HepG2 (cell line): Measurements from ENCODE around the gene TCF25. TPM values are rescaled to one million over a fixed set of nuclear protein-coding genes. Genes with fewer than 3 reads are reported as not detected.
"Not testable (repeated sequence)": the region's sequence is repeated elsewhere in the genome, so short reads cannot be mapped to it uniquely, and the experiment has no call there.

Source experiments
- ARID5B ChIP-seq: IDR thresholded peaks from 2 replicates; pipeline ENCODE4 v1.4.0; 2020; ENCODE audit warnings: mild to moderate bottlenecking, missing genetic modification reagents
- CEBPG ChIP-seq: IDR thresholded peaks from 2 replicates; pipeline ENCODE4 v1.6.1; 2016
- DMAP1 ChIP-seq: IDR thresholded peaks from 2 replicates; pipeline ENCODE4 v1.6.1; 2016
- ELF3 ChIP-seq: IDR thresholded peaks from 2 replicates; pipeline ENCODE4 v1.6.1; 2016; ENCODE audit warnings: missing genetic modification reagents, missing compliant biosample characterization
- FOXA1 ChIP-seq, 2 experiments: fragments of 450-650 bp in 1 of 2; sonication (generic) in 1 of 2; formaldehyde crosslinking in 1 of 2; IDR thresholded peaks; 2 replicates each; pipeline versions ENCODE4 v1.4.0 to v1.6.1; 2016 to 2020; ENCODE audit warnings: missing genetic modification reagents in 1 of 2
- GATAD2A ChIP-seq: IDR thresholded peaks from 2 replicates; pipeline ENCODE4 v1.6.1; 2016
- HMG20A ChIP-seq: IDR thresholded peaks from 2 replicates; pipeline ENCODE4 v1.6.1; 2016; ENCODE audit warnings: borderline replicate concordance
- HOXA3 ChIP-seq: sonication (generic); formaldehyde crosslinking; IDR thresholded peaks from 2 replicates; pipeline ENCODE4 v1.5.0; 2020; ENCODE audit warnings: missing genetic modification reagents
- POLR2A ChIP-seq, 2 experiments: IDR thresholded peaks; 2 replicates each; pipeline ENCODE4 v1.6.1; 2011; ENCODE audit warnings: low read depth in 2 of 2, low read length in 2 of 2, mild to moderate bottlenecking in 1 of 2, moderate library complexity in 1 of 2; ENCODE audit not compliant: insufficient read depth in 1 of 2
- RARA ChIP-seq: IDR thresholded peaks from 2 replicates; pipeline ENCODE4 v1.6.1; 2016; ENCODE audit warnings: missing genetic modification reagents, missing compliant biosample characterization
- RXRA ChIP-seq: sonication (generic); formaldehyde crosslinking; IDR thresholded peaks from 2 replicates; pipeline ENCODE4 v1.5.1; 2020; ENCODE audit warnings: missing genetic modification reagents
- SOX6 ChIP-seq, 2 experiments: fragments of 450-650 bp in 1 of 2; sonication (generic) in 1 of 2; formaldehyde crosslinking in 1 of 2; IDR thresholded peaks; 2 replicates each; pipeline versions ENCODE4 v1.4.0 to v1.6.1; 2017 to 2020; ENCODE audit warnings: antibody characterized with exemption in 1 of 2, mild to moderate bottlenecking in 1 of 2, missing genetic modification reagents in 1 of 2
- SP4 ChIP-seq: sonication (generic); formaldehyde crosslinking; IDR thresholded peaks from 2 replicates; pipeline ENCODE4 v1.8.1; 2023; ENCODE audit warnings: mild to moderate bottlenecking, missing genetic modification reagents
- SP5 ChIP-seq: IDR thresholded peaks from 2 replicates; pipeline ENCODE4 v1.6.1; 2016; ENCODE audit warnings: low read depth, borderline replicate concordance
- STAT6 ChIP-seq: sonication (generic); formaldehyde crosslinking; IDR thresholded peaks from 2 replicates; pipeline ENCODE4 v1.4.0; 2020; ENCODE audit warnings: missing genetic modification reagents, mild to moderate bottlenecking, borderline replicate concordance
- TBX2 ChIP-seq: sonication (generic); formaldehyde crosslinking; IDR thresholded peaks from 2 replicates; pipeline ENCODE4 v1.5.0; 2020; ENCODE audit warnings: missing genetic modification reagents, mild to moderate bottlenecking, borderline replicate concordance
- THAP7 ChIP-seq: sonication (generic); formaldehyde crosslinking; IDR thresholded peaks from 2 replicates; pipeline ENCODE4 v1.8.1; 2023; ENCODE audit warnings: mild to moderate bottlenecking, missing genetic modification reagents
- ZBTB3 ChIP-seq: sonication (generic); formaldehyde crosslinking; IDR thresholded peaks from 2 replicates; pipeline ENCODE4 v1.4.0; 2020; ENCODE audit warnings: low read depth, mild to moderate bottlenecking, moderate library complexity, missing genetic modification reagents, borderline replicate concordance
- ZFX ChIP-seq: sonication (generic); formaldehyde crosslinking; IDR thresholded peaks from 2 replicates; pipeline ENCODE4 v1.4.0; 2020; ENCODE audit warnings: mild to moderate bottlenecking, low read depth, missing genetic modification reagents, moderate library complexity
- ZNF18 ChIP-seq: sonication (generic); formaldehyde crosslinking; IDR thresholded peaks from 2 replicates; pipeline ENCODE4 v1.8.0; 2022; ENCODE audit warnings: mild to moderate bottlenecking, missing genetic modification reagents; ENCODE audit not compliant: insufficient replicate concordance
- ZNF264 ChIP-seq: sonication (generic); formaldehyde crosslinking; IDR thresholded peaks from 2 replicates; pipeline ENCODE4 v1.4.0; 2020; ENCODE audit warnings: missing genetic modification reagents
- ZSCAN21 ChIP-seq: sonication (generic); formaldehyde crosslinking; IDR thresholded peaks from 2 replicates; pipeline ENCODE4 v1.8.0; 2022; ENCODE audit warnings: mild to moderate bottlenecking, missing genetic modification reagents, moderate library complexity, borderline replicate concordance
- polyA plus RNA-seq, 8 experiments: library from polyadenylated mRNA; depleted of rRNA in 3 of 8; stranded (reverse) in 7 of 8; unstranded in 1 of 8; fragments of >200 nt; fragmentation: Illumina TruSeq in 4 of 8; extraction: Trizol in 4 of 8; gene quantifications; 2 replicates each; pipeline versions ENCODE4 v1.2.1 to v1.2.3, GENCODE V29; 2011 to 2016; ENCODE audit warnings: low read depth in 4 of 8, missing spikeins in 1 of 8, mixed read lengths in 1 of 8; ENCODE audit not compliant: insufficient read depth in 1 of 8
- total RNA-seq, 5 experiments: library from RNA; depleted of rRNA; stranded (reverse); fragments of >200 nt; fragmentation: Illumina TruSeq; extraction: Trizol; gene quantifications; 2 replicates each; pipeline ENCODE4 v1.2.3, GENCODE V29; 2016; ENCODE audit warnings: low read depth in 1 of 5

The TCF25 gene
- total and polyA plus RNA-seq, 2 of the 13 experiments (the other 11 are each of a cell fraction or from before 2014, with no cell fraction given), result 138 to 206 TPM

GRCh38 chr16:89823824-89824148, 49.6 kb upstream of the TCF25 start (continued):
- TF ChIP-seq ARID5B (CRISPR knock-in tag) (0 out of 2 replicates have a peak, but pooled peaks have one; percentile 51), FOXA1 (CRISPR knock-in tag; IDR thresholded peaks at IDR 0.05) (peak; percentile 43; the same call in 1 of the 2 replicates), SOX6 (CRISPR knock-in tag; IDR thresholded peaks at IDR 0.05) (peak; percentile 20; the same call in 1 of the 2 replicates), STAT6 (CRISPR knock-in tag) (0 out of 2 replicates have a peak, but pooled peaks have one; percentile 9), DMAP1 (CRISPR knock-in tag) (0 out of 2 replicates have a peak, but pooled peaks have one; percentile 23), ZFX (CRISPR knock-in tag) (peak; percentile 27), ELF3 (CRISPR knock-in tag) (peak; percentile 17; the same call in 1 of the 2 replicates), POLR2A (IDR thresholded peaks at IDR 0.05; ENCODE audit: insufficient read depth in 1 of 2, low read depth in 2 of 2, low read length in 2 of 2) (0 out of 4 replicates have a peak, but pooled peaks of 1 of the 2 experiments have one; percentile 22), ZNF264 (CRISPR knock-in tag) (peak; percentile 31), RXRA (peak; percentile 36; the same call in 1 of the 2 replicates), SP4 (0 out of 2 replicates have a peak, but pooled peaks have one; percentile 50), THAP7 (CRISPR knock-in tag) (0 out of 2 replicates have a peak, but pooled peaks have one; percentile 53), ZBTB3 (CRISPR knock-in tag) (peak; percentile 91; the same call in 1 of the 2 replicates), HOXA3 (CRISPR knock-in tag) (peak; percentile 75), SP5 (peak; percentile 64), HMG20A (CRISPR knock-in tag) (peak; percentile 50; the same call in 1 of the 2 replicates), ZSCAN21 (peak; percentile 52; the same call in 1 of the 2 replicates), CEBPG (CRISPR knock-in tag) (peak; percentile 38), GATAD2A (CRISPR knock-in tag) (peak; percentile 30; the same call in 1 of the 2 replicates), ZNF18 (CRISPR knock-in tag) (peak; percentile 86), RARA (peak; percentile 32; the same call in 1 of the 2 replicates), TBX2 (peak; percentile 28; the same call in 1 of the 2 replicates)
- TF ChIP-seq FOXA1, SOX6 (IDR thresholded peaks at IDR 0.05): not testable (repeated sequence)
